Measurements from ENCODE around the gene CD69.

Gene CD69

DNA sequence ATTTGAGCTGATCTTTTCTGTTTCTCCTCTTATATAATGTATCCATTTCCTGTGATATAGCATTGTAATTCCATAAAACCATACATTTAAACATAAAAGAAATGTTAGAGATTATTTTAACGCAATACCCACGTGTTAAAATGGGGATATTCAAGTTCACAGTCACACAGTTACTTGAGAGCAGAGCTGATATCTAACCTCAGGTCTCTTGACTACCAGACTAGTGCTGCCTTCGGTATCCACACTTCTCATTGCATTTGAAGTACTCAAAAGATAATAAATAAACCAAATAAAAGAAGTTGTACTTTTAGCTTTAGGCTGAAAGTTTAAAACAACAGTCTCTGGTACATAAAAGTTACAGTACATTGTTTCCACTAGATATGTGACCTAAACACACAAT is 30.7 kb downstream of the CD69 start:
- Histone ChIP-seq H3K27me3 (ENCODE audit: control insufficient read depth, low read length) (no peaks in the 10 kb centered on the region), H3K4me3 (ENCODE audit: low read length) (peak overlapping the region; percentile 74), H3K36me3 (ENCODE audit: control insufficient read depth, low read length) (peaks cover 10% of the 10 kb centered on the region; the same call in 1 of the 2 replicates), H3K4me2 (ENCODE audit: low read length) (peak overlapping the region; percentile 86), H3F3A (ENCODE audit: control insufficient read depth, insufficient read depth) (peaks cover 40% of the 10 kb centered on the region), H3K4me1 (ENCODE audit: control insufficient read depth, low read length) (peaks cover 93% of the 10 kb centered on the region), H3K9me2 (replicated peaks; ENCODE audit: control insufficient read depth, low read length) (no peaks in the 10 kb centered on the region), H3K79me2 (ENCODE audit: control insufficient read depth, low read length) (peaks cover 77% of the 10 kb centered on the region), H3K27ac (ENCODE audit: low read depth, low read length) (peak overlapping the region; percentile 93), H3K9me3 (ENCODE audit: control insufficient read depth, insufficient read depth, low read length) (no peaks in the 10 kb centered on the region), H4K20me1 (ENCODE audit: control insufficient read depth, insufficient read depth, low read depth, low read length) (no peaks in the 10 kb centered on the region)
- TF ChIP-seq, protein P1, sequence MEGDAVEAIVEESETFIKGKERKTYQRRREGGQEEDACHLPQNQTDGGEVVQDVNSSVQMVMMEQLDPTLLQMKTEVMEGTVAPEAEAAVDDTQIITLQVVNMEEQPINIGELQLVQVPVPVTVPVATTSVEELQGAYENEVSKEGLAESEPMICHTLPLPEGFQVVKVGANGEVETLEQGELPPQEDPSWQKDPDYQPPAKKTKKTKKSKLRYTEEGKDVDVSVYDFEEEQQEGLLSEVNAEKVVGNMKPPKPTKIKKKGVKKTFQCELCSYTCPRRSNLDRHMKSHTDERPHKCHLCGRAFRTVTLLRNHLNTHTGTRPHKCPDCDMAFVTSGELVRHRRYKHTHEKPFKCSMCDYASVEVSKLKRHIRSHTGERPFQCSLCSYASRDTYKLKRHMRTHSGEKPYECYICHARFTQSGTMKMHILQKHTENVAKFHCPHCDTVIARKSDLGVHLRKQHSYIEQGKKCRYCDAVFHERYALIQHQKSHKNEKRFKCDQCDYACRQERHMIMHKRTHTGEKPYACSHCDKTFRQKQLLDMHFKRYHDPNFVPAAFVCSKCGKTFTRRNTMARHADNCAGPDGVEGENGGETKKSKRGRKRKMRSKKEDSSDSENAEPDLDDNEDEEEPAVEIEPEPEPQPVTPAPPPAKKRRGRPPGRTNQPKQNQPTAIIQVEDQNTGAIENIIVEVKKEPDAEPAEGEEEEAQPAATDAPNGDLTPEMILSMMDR (IDR thresholded peaks at IDR 0.05; ENCODE audit: low read depth, low read length, poor library complexity, severe bottlenecking) = no peak
- no peak for TF ChIP-seq EZH2phosphoT487 (IDR thresholded peaks at IDR 0.05; ENCODE audit: borderline replicate concordance, low read length)

DNA sequence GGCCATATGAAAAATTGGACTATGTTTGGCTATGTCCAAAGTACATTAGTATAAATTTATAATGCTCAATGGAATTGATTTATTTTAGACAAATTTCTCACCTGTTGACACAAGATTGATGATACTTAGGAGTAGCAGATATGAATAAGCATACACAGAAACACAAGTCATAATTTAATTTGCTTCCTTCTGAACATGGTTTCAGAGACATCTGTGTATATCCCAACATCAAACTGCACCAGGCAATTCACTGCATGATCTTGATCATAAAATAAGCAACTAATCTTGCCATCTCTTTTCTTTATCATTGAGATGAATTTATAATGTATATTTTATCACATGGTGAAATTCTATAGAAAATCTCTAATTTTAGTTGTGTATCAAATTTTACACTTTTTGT is 31.6 kb downstream of the CD69 start:
- Histone ChIP-seq H3K27ac (ENCODE audit: low read depth, low read length) (peak overlapping the region; percentile 93), H3K79me2 (ENCODE audit: control insufficient read depth, low read length) (peaks cover 86% of the 10 kb centered on the region)

DNA sequence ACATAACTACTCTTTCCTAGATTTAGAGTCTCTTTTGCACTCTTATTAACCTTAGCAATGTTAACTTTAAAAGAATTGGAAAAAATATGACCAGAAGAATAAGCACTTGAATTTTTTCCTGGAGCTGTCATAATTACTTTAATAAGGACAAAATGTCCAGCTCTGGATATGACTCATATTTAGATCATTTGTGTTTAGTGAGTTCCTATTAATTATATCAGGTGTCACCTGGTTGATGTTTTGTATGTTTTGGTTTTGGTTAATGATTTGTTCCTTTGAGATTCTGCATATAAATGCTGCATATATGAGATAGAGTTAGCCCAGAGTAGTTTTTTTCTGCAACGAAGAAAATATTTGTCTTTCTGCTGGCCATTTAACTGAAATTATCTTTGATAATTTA is 32.9 kb downstream of the CD69 start:
- Histone ChIP-seq H3K27me3 (ENCODE audit: control insufficient read depth, low read length) (no peaks in the 10 kb centered on the region), H3K9me3 (ENCODE audit: control insufficient read depth, insufficient read depth, low read length) (no peaks in the 10 kb centered on the region), H3F3A (ENCODE audit: control insufficient read depth, insufficient read depth) (peaks cover 38% of the 10 kb centered on the region), H3K4me2 (ENCODE audit: low read length) (peak overlapping the region; percentile 86), H3K4me3 (ENCODE audit: low read length) (peak overlapping the region; percentile 60), H3K4me1 (ENCODE audit: control insufficient read depth, low read length) (peaks cover 93% of the 10 kb centered on the region), H3K36me3 (ENCODE audit: control insufficient read depth, low read length) (peaks cover 11% of the 10 kb centered on the region; the same call in 1 of the 2 replicates), H3K27ac (ENCODE audit: low read depth, low read length) (peak overlapping the region; percentile 93), H4K20me1 (ENCODE audit: control insufficient read depth, insufficient read depth, low read depth, low read length) (no peaks in the 10 kb centered on the region), H3K79me2 (ENCODE audit: control insufficient read depth, low read length) (peaks cover 93% of the 10 kb centered on the region), H3K9me2 (replicated peaks; ENCODE audit: control insufficient read depth, low read length) (no peaks in the 10 kb centered on the region)
- TF ChIP-seq, protein P1 (IDR thresholded peaks at IDR 0.05; ENCODE audit: low read depth, low read length, poor library complexity, severe bottlenecking) = no peak
- TF ChIP-seq EZH2phosphoT487 (IDR thresholded peaks at IDR 0.05; ENCODE audit: borderline replicate concordance, low read length) = no peak

More for the DNA sequence above, 31.6 kb downstream of the CD69 start:
- peaks cover 93% of the 10 kb centered on the region for H3K4me1 ChIP-seq (ENCODE audit: control insufficient read depth, low read length)
- peaks cover 44% of the 10 kb centered on the region for H3F3A ChIP-seq (ENCODE audit: control insufficient read depth, insufficient read depth)
- H3K9me2 ChIP-seq (replicated peaks; ENCODE audit: control insufficient read depth, low read length) = no peaks in the 10 kb centered on the region
- H3K4me3 ChIP-seq (ENCODE audit: low read length) = peak overlapping the region; percentile 74
- H3K27me3 ChIP-seq (ENCODE audit: control insufficient read depth, low read length) = no peaks in the 10 kb centered on the region
- H3K9me3 ChIP-seq (ENCODE audit: control insufficient read depth, insufficient read depth, low read length) = no peaks in the 10 kb centered on the region
- H3K36me3 ChIP-seq (ENCODE audit: control insufficient read depth, low read length) = peaks cover 10% of the 10 kb centered on the region; the same call in 1 of the 2 replicates
- H3K4me2 ChIP-seq (ENCODE audit: low read length) = peak overlapping the region; percentile 86
- H4K20me1 ChIP-seq (ENCODE audit: control insufficient read depth, insufficient read depth, low read depth, low read length) = no peaks in the 10 kb centered on the region
- TF ChIP-seq EZH2phosphoT487 (IDR thresholded peaks at IDR 0.05; ENCODE audit: borderline replicate concordance, low read length) = no peak
- TF ChIP-seq, protein P1 (IDR thresholded peaks at IDR 0.05; ENCODE audit: low read depth, low read length, poor library complexity, severe bottlenecking) = no peak

All from DOHH2 (cell line).